Activated CD8-positive, alpha-beta memory T cell treated with anti-CD3 and anti-CD28 coated beads, Interleukin-2, amount 10 ng/mL, durations not matched to agents 7 days and 5 days (primary cell): Measurements from ENCODE around the gene FGFR4. TPM values are rescaled to one million over a fixed set of nuclear protein-coding genes. Genes with fewer than 3 reads are reported as not detected.

ENCODE experiments used
- ATAC-seq: fragments of 150-1000 bp; cut with Tn5 transposase; one replicate; pipeline ENCODE4 v1.10.0; 2021; ENCODE audit warnings: moderate library complexity
- CTCF ChIA-PET: fragments of 350-600 bp; sonication (Branson Sonifier 250); formaldehyde crosslinking; loops from one replicate; lab custom pipeline; 2021; ENCODE audit warnings: antibody characterized with exemption; lab: Charles Lee
- DNase-seq: peaks from one replicate; pipeline ENCODE4 v3.0.0-alpha.2; 2020
- H3K27ac Mint-ChIP-seq: one replicate; pipeline ENCODE4 v1.8.0; 2021; ENCODE audit warnings: mild to moderate bottlenecking, mixed read lengths
- H3K27me3 Mint-ChIP-seq: one replicate; pipeline ENCODE4 v1.8.0; 2021; ENCODE audit warnings: mixed read lengths
- H3K36me3 Mint-ChIP-seq: one replicate; pipeline ENCODE4 v1.8.0; 2021; ENCODE audit warnings: mild to moderate bottlenecking, mixed read lengths
- H3K4me1 Mint-ChIP-seq: one replicate; pipeline ENCODE4 v1.8.0; 2021; ENCODE audit warnings: mixed read lengths
- H3K4me3 Mint-ChIP-seq: one replicate; pipeline ENCODE4 v1.8.0; 2021; ENCODE audit warnings: mild to moderate bottlenecking, moderate library complexity, mixed read lengths
- H3K9me3 Mint-ChIP-seq: one replicate; pipeline ENCODE4 v1.8.0; 2022; ENCODE audit warnings: low read depth, mixed read lengths
- total RNA-seq, 2 experiments: library from RNA; stranded (reverse); gene quantifications; one replicate each; pipeline ENCODE4 v1.2.3, GENCODE V29; 2021

FGFR4 gene
- total RNA-seq, 2 experiments from 2014 or later, result 0.29 to 1.1 TPM

GRCh38 chr5:177089825-177090641 is 3.3 kb downstream of the FGFR4 start:
- Mint-ChIP-seq H3K4me1 (peaks cover 9% of the 10 kb centered on the region), H3K9me3 (no peaks in the 10 kb centered on the region), H3K36me3 (no peaks in the 10 kb centered on the region), H3K27me3 (peaks cover 28% of the 10 kb centered on the region), H3K4me3 (no peak overlapping the region), H3K27ac (no peak overlapping the region)
- CTCF ChIA-PET, result no interaction called here
- DNase-seq (no peak), ATAC-seq (no peak)

- H3K4me3 Mint-ChIP-seq, result no peak overlapping the region
These were observed 4.1 kb downstream of the FGFR4 start for GRCh38 chr5:177090813-177091212.

GRCh38 chr5:177091232-177091631 is 4.5 kb downstream of the FGFR4 start:
- DNase-seq, result no peak
- Mint-ChIP-seq H3K27me3 (peaks cover 20% of the 10 kb centered on the region), H3K4me3 (no peak overlapping the region), H3K9me3 (no peaks in the 10 kb centered on the region), H3K36me3 (no peaks in the 10 kb centered on the region), H3K4me1 (peaks cover 6% of the 10 kb centered on the region), H3K27ac (no peak overlapping the region)
- no peak for ATAC-seq
- CTCF ChIA-PET, result no interaction called here

More at GRCh38 chr5:177090813-177091212, 4.1 kb downstream of the FGFR4 start:
- DNase-seq (no peak), ATAC-seq (no peak)
- CTCF ChIA-PET, result no interaction called here
- no peaks in the 10 kb centered on the region for H3K36me3 Mint-ChIP-seq
- H3K27ac Mint-ChIP-seq, result no peak overlapping the region
- peaks cover 9% of the 10 kb centered on the region for H3K4me1 Mint-ChIP-seq
- H3K9me3 Mint-ChIP-seq, result no peaks in the 10 kb centered on the region
- H3K27me3 Mint-ChIP-seq, result peaks cover 24% of the 10 kb centered on the region

- no peaks in the 10 kb centered on the region for H3K36me3 Mint-ChIP-seq
- H3K9me3 Mint-ChIP-seq, result no peaks in the 10 kb centered on the region
- peaks cover 4% of the 10 kb centered on the region for H3K4me1 Mint-ChIP-seq
- H3K27me3 Mint-ChIP-seq, result peaks cover 16% of the 10 kb centered on the region
- no peak overlapping the region for H3K4me3 Mint-ChIP-seq
- ATAC-seq (no peak), DNase-seq (no peak)
- H3K27ac Mint-ChIP-seq, result no peak overlapping the region
- CTCF ChIA-PET, result interaction anchor here (0.5 to 1.2 kb wide), 2 partner anchors 21 to 638 kb away, joined by 3 read pairs; no protein-coding TSS in a partner anchor
These were observed 5.7 kb downstream of the FGFR4 start for GRCh38 chr5:177092178-177093081.

- H3K36me3 Mint-ChIP-seq, result no peaks in the 10 kb centered on the region
- peaks cover 2% of the 10 kb centered on the region for H3K4me1 Mint-ChIP-seq
- CTCF ChIA-PET, result interaction anchor here (1.2 kb wide), 1 partner anchor 21 kb away, joined by 3 read pairs; no protein-coding TSS in a partner anchor
- ATAC-seq (no peak), DNase-seq (no peak)
- H3K27me3 Mint-ChIP-seq, result peaks cover 10% of the 10 kb centered on the region
- H3K27ac Mint-ChIP-seq, result no peak overlapping the region
- H3K9me3 Mint-ChIP-seq, result no peaks in the 10 kb centered on the region
- no peak overlapping the region for H3K4me3 Mint-ChIP-seq
These were observed 6.5 kb downstream of the FGFR4 start for GRCh38 chr5:177093082-177093712.

GRCh38 chr5:177093803-177094202 is 7.1 kb downstream of the FGFR4 start:
- DNase-seq (no peak), ATAC-seq (no peak)
- Mint-ChIP-seq H3K36me3 (no peaks in the 10 kb centered on the region), H3K4me3 (no peak overlapping the region), H3K27ac (no peak overlapping the region), H3K9me3 (no peaks in the 10 kb centered on the region), H3K4me1 (peaks cover 2% of the 10 kb centered on the region), H3K27me3 (peaks cover 4% of the 10 kb centered on the region)
- CTCF ChIA-PET, result no interaction called here

- no peaks in the 10 kb centered on the region for H3K4me1 Mint-ChIP-seq
- H3K27me3 Mint-ChIP-seq, result no peaks in the 10 kb centered on the region
- no peak for DNase-seq
- no peaks in the 10 kb centered on the region for H3K36me3 Mint-ChIP-seq
- CTCF ChIA-PET, result interaction anchor here (0.8 to 1.2 kb wide), 3 partner anchors 16 to 23 kb away, joined by 3 to 5 read pairs (median 4); no protein-coding TSS in a partner anchor
- no peaks in the 10 kb centered on the region for H3K9me3 Mint-ChIP-seq
- ATAC-seq, result no peak
- no peak overlapping the region for H3K4me3 Mint-ChIP-seq
- H3K27ac Mint-ChIP-seq, result no peak overlapping the region
These were observed 7.7 kb downstream of the FGFR4 start for GRCh38 chr5:177094224-177095087.

GRCh38 chr5:177095088-177095669 is 8.5 kb downstream of the FGFR4 start:
- Mint-ChIP-seq H3K4me3 (no peak overlapping the region), H3K36me3 (no peaks in the 10 kb centered on the region), H3K27ac (no peak overlapping the region), H3K9me3 (no peaks in the 10 kb centered on the region), H3K27me3 (peaks cover 4% of the 10 kb centered on the region), H3K4me1 (no peaks in the 10 kb centered on the region)
- CTCF ChIA-PET, result interaction anchor here (0.8 to 1.2 kb wide), 3 partner anchors 16 to 24 kb away, joined by 3 to 5 read pairs (median 4); no protein-coding TSS in a partner anchor
- DNase-seq, result no peak
- ATAC-seq, result no peak

GRCh38 chr5:177096162-177097015 is 9.7 kb downstream of the FGFR4 start:
- no peaks in the 10 kb centered on the region for H3K4me1 Mint-ChIP-seq
- peaks cover 4% of the 10 kb centered on the region for H3K27me3 Mint-ChIP-seq
- no peak for DNase-seq
- H3K4me3 Mint-ChIP-seq, result no peak overlapping the region
- H3K27ac Mint-ChIP-seq, result no peak overlapping the region
- H3K36me3 Mint-ChIP-seq, result no peaks in the 10 kb centered on the region
- CTCF ChIA-PET, result no interaction called here
- no peak for ATAC-seq
- H3K9me3 Mint-ChIP-seq, result no peaks in the 10 kb centered on the region

GRCh38 chr5:177097016-177097985 is 10.6 kb downstream of the FGFR4 start:
- ATAC-seq (no peak), DNase-seq (no peak)
- H3K36me3 Mint-ChIP-seq, result no peaks in the 10 kb centered on the region
- H3K9me3 Mint-ChIP-seq, result no peaks in the 10 kb centered on the region
- CTCF ChIA-PET, result interaction anchor here (0.6 to 2.2 kb wide), 5 partner anchors 10 to 404 kb away, joined by 3 to 7 read pairs (median 3); partner anchors contain the start of gene FGFR4
- peaks cover 4% of the 10 kb centered on the region for H3K27me3 Mint-ChIP-seq
- no peak overlapping the region for H3K27ac Mint-ChIP-seq
- no peaks in the 10 kb centered on the region for H3K4me1 Mint-ChIP-seq
- no peak overlapping the region for H3K4me3 Mint-ChIP-seq
